Measurements from ENCODE around the gene SLC39A2.
"Not testable (repeated sequence)": the region's sequence is repeated elsewhere in the genome, so short reads cannot be mapped to it uniquely, and the experiment has no call there.

Gene SLC39A2, protein sequence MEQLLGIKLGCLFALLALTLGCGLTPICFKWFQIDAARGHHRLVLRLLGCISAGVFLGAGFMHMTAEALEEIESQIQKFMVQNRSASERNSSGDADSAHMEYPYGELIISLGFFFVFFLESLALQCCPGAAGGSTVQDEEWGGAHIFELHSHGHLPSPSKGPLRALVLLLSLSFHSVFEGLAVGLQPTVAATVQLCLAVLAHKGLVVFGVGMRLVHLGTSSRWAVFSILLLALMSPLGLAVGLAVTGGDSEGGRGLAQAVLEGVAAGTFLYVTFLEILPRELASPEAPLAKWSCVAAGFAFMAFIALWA

GRCh38 chr14:20998674-20999366 lies at the start of gene SLC39A2:
Gene SLC39A2 (plus strand): TSS chr14:20999293. CDS start chr14:20999447, 154 bp downstream.
- in situ Hi-C loops (cut with MboI; ENCODE audit: low sequenced_read_pairs): no loop called here

- in situ Hi-C loops (cut with MboI; ENCODE audit: low sequenced_read_pairs): not testable (repeated sequence)
These were observed 44.2 kb upstream of the SLC39A2 start, which contains the start of gene RNASE2 for GRCh38 chr14:20954736-20955537. Gene RNASE2 (plus strand): TSS chr14:20955487. CDS start chr14:20955772, 285 bp downstream.

- in situ Hi-C loops (cut with MboI; ENCODE audit: low sequenced_read_pairs): not testable (repeated sequence)
These were observed 43.6 kb upstream of the SLC39A2 start for GRCh38 chr14:20955538-20955873.

- in situ Hi-C loops (cut with MboI; ENCODE audit: low sequenced_read_pairs): no loop called here
These were observed 42.6 kb upstream of the SLC39A2 start for GRCh38 chr14:20956376-20956976.

DNA sequence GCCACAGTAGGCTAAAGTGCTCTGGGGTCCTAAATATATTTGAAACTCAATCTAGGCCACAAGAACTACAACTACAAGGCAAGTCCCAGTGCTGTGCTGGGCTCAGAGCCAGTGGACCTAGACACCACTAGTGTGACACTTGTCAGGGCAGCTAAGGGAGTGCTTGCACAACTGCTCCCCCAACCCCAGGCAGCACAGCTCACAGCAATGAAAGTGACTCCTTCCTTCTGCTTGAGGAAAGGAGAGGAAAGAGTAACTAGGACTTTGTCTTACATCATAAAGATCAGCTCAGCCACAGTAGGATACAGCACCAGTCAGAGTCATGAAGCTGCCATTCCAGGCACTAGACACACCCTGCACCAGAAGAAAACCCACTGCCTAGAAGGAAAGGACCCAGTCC lies 40.1 kb upstream of the SLC39A2 start:
- in situ Hi-C loops (cut with MboI; ENCODE audit: low sequenced_read_pairs): not testable (repeated sequence)

DNA sequence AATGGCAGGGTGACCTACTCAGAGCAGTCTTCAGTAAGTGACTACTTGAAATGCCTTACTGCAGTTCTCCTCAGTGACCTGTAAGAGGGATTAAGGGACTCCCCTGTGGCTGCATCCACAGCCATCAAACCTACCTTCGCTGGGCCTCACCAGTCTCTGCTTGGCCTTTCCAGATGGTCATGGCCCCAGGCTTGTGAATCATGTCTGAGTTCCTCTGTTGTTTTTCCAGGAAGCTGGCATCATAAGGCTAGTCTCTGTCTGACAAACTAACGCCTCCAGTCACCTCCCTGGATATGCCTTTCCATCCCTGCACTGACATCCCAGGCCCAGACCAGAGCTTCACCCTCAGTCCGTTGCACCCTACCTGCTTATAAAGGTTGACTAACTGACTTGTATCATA lies 29.8 kb upstream of the SLC39A2 start:
- in situ Hi-C loops (cut with MboI; ENCODE audit: low sequenced_read_pairs): no loop called here

DNA sequence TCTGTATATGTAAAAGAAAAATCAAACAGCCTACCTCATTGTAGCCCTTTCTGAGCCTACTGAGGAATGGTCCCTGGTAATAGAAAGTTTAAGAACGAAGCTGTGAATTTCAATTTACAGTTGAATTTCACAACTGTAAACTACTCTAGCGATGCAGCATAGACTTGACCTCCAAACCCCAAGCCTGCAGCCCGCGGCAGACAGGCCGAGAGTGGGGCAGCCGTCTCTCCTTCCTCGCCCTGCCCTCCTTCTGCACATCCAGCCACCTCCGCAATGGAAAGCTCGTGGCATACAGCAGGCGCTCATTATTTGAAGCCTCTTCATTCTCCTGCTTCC lies 28.5 kb upstream of the SLC39A2 start:
- in situ Hi-C loops (cut with MboI; ENCODE audit: low sequenced_read_pairs): no loop called here

- in situ Hi-C loops (cut with MboI; ENCODE audit: low sequenced_read_pairs): no loop called here
These were observed 27.9 kb upstream of the SLC39A2 start for GRCh38 chr14:20970983-20971704.

- in situ Hi-C loops (cut with MboI; ENCODE audit: low sequenced_read_pairs): no loop called here
These were observed 27.4 kb upstream of the SLC39A2 start for GRCh38 chr14:20971705-20972021.

DNA sequence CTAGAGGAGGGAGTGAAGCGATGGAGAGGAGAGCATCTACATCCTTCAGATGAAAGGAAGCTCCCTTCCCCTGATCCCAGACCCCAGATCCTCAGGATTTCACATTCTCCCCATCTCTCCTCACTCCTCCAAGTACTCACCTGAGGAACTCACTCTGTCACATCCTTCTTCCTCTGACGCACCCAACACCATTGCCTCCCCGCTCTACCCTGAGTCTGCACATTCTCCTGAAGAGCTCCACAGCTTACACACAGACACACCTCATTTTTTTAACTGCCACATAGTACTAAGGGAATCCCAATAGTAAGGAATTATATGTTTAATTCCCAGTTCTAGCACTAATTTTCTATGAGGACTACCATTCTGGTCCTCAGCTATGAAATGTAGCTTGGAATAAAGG lies 25.6 kb upstream of the SLC39A2 start:
- in situ Hi-C loops (cut with MboI; ENCODE audit: low sequenced_read_pairs): no loop called here

DNA sequence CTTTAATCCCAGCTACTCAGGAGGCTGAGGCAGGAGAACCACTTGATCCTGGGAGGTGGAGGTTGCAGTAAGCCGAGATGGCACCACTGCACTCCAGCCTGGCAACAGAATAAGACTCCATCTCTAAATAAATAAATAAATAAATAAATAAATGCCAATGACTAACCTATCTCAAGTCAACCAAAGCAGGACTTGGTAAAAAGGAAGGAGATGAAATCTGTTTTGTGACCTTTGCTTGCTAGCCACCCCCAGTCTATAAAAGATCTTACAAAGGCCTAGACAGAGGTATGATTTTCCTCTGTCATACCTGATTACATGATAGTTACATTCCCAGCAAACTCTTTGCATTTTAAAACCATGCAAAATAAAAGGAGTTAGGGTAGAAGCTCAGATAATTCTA lies 22.8 kb upstream of the SLC39A2 start:
- in situ Hi-C loops (cut with MboI; ENCODE audit: low sequenced_read_pairs): no loop called here

DNA sequence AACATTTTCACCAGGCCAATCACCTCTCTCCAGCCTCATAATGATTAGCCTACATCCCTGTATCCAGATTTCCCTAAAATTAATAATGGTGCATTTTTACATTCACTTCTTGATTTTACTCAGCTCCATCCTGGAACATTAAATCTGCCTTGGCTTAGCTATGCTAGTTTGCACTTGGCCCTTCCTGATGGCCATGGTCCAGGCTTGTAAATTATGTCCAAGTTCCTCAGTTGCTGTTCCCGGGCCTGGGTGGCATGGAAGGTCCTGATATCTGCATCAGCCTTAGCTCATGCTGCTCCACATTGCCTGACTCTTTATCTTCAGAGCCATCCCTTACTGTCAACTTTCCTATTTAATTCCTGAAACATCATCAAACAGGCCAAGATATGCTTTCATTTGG lies 20.4 kb upstream of the SLC39A2 start:
- in situ Hi-C loops (cut with MboI; ENCODE audit: low sequenced_read_pairs): no loop called here

GRCh38 chr14:20980906-20981305 lies 18.2 kb upstream of the SLC39A2 start:
- in situ Hi-C loops (cut with MboI; ENCODE audit: low sequenced_read_pairs): no loop called here

DNA sequence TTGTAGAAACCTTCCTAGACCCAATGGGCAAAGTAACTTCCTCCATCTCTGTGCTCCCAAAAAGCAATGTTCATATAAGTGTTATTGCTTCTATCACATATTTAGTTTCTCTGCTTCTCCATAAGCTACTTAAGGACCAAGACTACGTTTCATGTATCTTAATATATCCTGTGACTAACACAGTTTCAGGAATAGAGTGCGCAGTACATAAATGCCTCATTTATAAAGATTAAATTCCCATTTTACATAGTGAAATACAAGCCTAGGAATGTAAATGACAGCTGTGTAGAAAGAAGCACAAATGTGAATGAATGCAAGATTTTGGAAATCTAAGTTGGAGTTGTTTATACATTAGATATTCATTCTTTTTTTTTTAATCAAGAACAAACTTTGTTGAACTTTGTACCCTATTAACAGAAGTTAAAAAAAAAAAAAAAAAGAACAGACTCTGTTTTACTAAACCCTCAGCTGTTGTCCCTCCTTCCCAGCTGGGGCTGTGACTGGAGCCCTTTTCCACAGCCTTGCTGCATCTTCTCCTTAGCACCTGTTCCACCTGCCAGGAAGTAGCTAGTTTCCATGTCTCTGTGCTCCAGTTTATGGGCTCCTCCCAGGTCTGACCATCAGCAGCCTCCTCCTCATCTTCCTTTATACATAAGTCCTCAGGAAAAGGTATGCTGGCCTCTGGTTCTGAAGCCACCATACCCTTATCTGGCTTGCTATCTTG lies 16.3 kb upstream of the SLC39A2 start:
- in situ Hi-C loops (cut with MboI; ENCODE audit: low sequenced_read_pairs): no loop called here

- in situ Hi-C loops (cut with MboI; ENCODE audit: low sequenced_read_pairs): not testable (repeated sequence)
These were observed 13.4 kb upstream of the SLC39A2 start for GRCh38 chr14:20985650-20986049.

- in situ Hi-C loops (cut with MboI; ENCODE audit: low sequenced_read_pairs): no loop called here
These were observed 12.3 kb upstream of the SLC39A2 start for GRCh38 chr14:20986811-20987210.

DNA sequence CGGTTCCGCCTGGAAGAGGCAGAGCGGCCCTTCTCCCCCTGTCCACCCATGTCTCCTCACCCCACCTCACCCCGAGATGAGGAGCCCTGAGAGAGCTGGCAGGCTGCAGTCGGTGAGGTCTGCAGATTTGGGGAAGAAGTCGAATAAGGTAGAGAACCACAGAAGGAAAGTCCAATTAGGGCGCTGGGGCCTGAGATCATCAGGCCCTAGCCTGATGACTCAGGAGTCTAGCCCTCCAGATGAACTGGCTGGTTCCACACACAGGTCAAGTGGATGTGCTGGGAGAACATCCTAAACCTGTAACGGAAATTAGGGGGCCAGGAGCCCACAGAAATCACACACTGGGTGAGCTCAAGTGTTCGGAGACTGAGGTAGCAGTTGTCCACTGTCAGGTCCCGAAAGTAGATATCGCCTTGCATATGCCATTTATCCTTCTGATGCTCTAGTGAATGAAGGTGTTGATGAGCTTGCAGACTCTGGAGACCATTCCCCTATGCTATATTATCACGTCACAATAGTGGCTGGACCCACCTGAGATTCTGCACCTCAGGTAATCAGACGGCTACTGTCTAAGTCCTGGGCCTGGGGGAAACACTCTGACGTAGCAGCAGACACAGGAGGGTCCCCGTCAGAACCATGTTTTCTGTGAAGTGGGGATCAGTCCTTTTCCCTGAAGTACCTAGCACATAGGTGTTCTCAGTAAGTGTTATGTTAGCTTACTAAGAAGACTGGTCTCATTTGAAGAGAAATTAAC lies 10.2 kb upstream of the SLC39A2 start:
- in situ Hi-C loops (cut with MboI; ENCODE audit: low sequenced_read_pairs): no loop called here

GRCh38 chr14:20989471-20989786 lies 9.7 kb upstream of the SLC39A2 start:
- in situ Hi-C loops (cut with MboI; ENCODE audit: low sequenced_read_pairs): no loop called here

DNA sequence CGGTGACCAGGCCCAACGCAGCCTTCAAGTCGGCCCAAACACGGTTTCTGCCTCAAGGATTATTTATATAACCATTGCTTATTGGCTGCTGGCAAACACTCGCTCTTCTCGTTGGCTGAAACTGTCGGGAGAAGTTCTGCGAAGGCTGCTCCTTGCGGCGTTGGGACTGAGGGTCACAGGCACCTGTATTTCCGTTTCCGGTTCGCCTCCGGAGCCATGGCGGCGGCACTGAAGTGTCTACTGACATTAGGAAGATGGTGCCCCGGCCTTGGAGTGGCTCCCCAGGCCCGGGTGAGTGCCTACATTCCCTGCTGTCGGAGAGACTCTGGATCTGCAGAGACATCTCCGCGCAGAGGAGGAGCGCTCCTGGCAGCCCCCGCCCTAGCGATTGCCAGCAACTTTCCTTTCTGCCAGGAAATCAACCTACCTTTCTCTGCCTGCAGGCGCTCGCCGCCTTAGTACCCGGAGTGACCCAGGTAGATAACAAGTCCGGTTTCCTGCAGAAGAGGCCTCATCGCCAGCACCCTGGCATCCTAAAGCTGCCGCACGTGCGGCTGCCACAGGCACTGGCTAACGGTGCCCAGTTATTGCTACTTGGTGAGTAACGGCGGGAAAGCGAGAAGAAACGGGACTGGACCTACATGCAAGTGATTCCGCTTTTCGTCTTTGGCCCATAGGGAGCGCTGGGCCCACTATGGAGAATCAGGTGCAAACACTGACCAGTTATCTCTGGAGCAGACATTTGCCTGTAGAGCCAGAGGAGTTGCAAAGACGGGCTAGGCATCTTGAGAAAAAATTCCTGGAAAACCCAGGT lies 9.1 kb upstream of the SLC39A2 start, which contains the start of gene METTL17:
METTL17 (plus strand) TSS at position 194 of the 814 bp plus-strand sequence; CDS start at position 217, 23 bp downstream.
- in situ Hi-C loops (cut with MboI; ENCODE audit: low sequenced_read_pairs): no loop called here

Measured in hTERT RPE-1 (cell line).